Measurements from ENCODE around the gene VAV3. TPM values are rescaled to one million over a fixed set of nuclear protein-coding genes. Genes with fewer than 3 reads are reported as not detected.

Gene VAV3
- total and polyA plus RNA-seq, 2 of the 8 experiments (the other 6 are each of a cell fraction or from before 2014, with no cell fraction given), result 2.9 to 7.9 TPM

DNA sequence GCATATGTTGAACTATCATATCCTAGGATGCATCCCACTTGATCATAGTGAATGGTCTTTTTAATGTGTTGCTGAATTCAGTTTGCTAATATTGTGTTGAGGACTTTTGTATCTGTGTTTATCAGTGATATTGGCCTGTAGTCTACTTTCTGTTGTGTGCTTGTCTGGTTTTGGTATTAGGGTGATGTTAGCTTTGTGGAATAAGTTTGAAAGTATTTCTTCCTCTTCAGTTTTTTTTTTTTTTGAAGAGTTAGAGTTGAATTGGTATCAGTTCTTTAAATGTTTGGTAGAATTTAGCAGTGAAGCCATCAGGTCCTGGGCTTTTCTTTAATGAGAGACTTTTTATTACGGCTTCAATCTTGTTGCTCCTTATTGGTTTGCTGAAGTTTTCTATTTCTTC, 162.3 kb downstream of the VAV3 start:
- no peak overlapping the region for H4K8ac ChIP-seq (ENCODE audit: extremely low read depth, insufficient read depth, low read length)
- POLR2A ChIA-PET (ENCODE audit: partially characterized antibody), result no interaction called here
- no peaks in the 10 kb centered on the region for H3K79me1 ChIP-seq (ENCODE audit: low read depth, low read length)
- no peak overlapping the region for H3K4me2 ChIP-seq (ENCODE audit: insufficient read depth in 1 of 2, low read depth in 2 of 2, low read length in 2 of 2)
- no peaks in the 10 kb centered on the region for H3K79me2 ChIP-seq (ENCODE audit: control insufficient read depth in 1 of 2, insufficient read depth in 2 of 2, low read length in 2 of 2)
- H3K36me3 ChIP-seq (ENCODE audit: control insufficient read depth in 2 of 4, insufficient read depth in 4 of 4, low read length in 3 of 4), result no peaks in the 10 kb centered on the region
- H3K23me2 ChIP-seq (ENCODE audit: low read depth, low read length), result no peaks in the 10 kb centered on the region
- no peak overlapping the region for H3K27ac ChIP-seq (ENCODE audit: low read depth, low read length)
- no peak overlapping the region for H3K18ac ChIP-seq (ENCODE audit: extremely low read depth, low read length)
- H2BK12ac ChIP-seq (ENCODE audit: low read depth, low read length), result no peak overlapping the region
- H3K14ac ChIP-seq (ENCODE audit: insufficient read length), result no peak overlapping the region
- H3K4me1 ChIP-seq (replicated peaks in 1 of 4; ENCODE audit: control insufficient read depth in 3 of 4, insufficient read depth in 4 of 4, low read length in 3 of 4), result peaks cover 0 to 8% (median 2%) of the 10 kb centered on the region in 4 experiments; a peak in 4 of 7 replicates
- WGBS, 2 experiments (ENCODE audit: extremely low coverage in 1 of 2, insufficient coverage in 1 of 2, insufficient read length in 1 of 2, insufficient replicate concordance in 2 of 2, low coverage in 1 of 2, low lambda C conversion rate in 2 of 2, missing lambda C conversion rate in 1 of 2), result 94% methylated on average over 1 of the region's 1 CpG; no CpG with 5 or more reads in 1 of the 2 experiments
- CTCF ChIA-PET (ENCODE audit: partially characterized antibody), result no interaction called here
- no peak overlapping the region for H3K9ac ChIP-seq (replicated peaks in 1 of 4; ENCODE audit: extremely low read depth in 1 of 4, low read depth in 3 of 4, low read length in 3 of 4)
- no peak overlapping the region for H3K4me3 ChIP-seq (ENCODE audit: extremely low read depth in 1 of 4, insufficient read depth in 2 of 4, low read depth in 3 of 4, low read length in 4 of 4)
- no peak overlapping the region for H4K91ac ChIP-seq (replicated peaks; ENCODE audit: insufficient read length, low read length)
- H2AFZ ChIP-seq (ENCODE audit: low read length), result no peak overlapping the region
- no peaks in the 10 kb centered on the region for H4K20me1 ChIP-seq (replicated peaks in 1 of 2; ENCODE audit: control insufficient read depth in 1 of 2, insufficient read depth in 2 of 2, low read length in 2 of 2)
- H2BK15ac ChIP-seq (ENCODE audit: low read length), result no peak overlapping the region
- H3K4ac ChIP-seq (replicated peaks; ENCODE audit: insufficient read length, low read depth, low read length), result no peak overlapping the region
- H3K23ac ChIP-seq (ENCODE audit: insufficient read length), result no peak overlapping the region
- H3K9me3 ChIP-seq (ENCODE audit: insufficient read depth in 2 of 2, low read depth in 1 of 2, low read length in 1 of 2), result 0 out of 4 replicates have a peak, but pooled peaks cover 0 to 2% of the 10 kb centered on the region in 2 experiments
- no peak overlapping the region for H2AK5ac ChIP-seq (ENCODE audit: low read depth, low read length)
- H2BK20ac ChIP-seq (ENCODE audit: low read length), result no peak overlapping the region
- no peak for TF ChIP-seq KDM1A (IDR thresholded peaks at IDR 0.05; ENCODE audit: borderline replicate concordance, low read length)
- no peak for TF ChIP-seq TBP (IDR thresholded peaks at IDR 0.05; ENCODE audit: low read depth, low read length)
- no peak for TF ChIP-seq KDM5A (IDR thresholded peaks at IDR 0.05; ENCODE audit: low read length)
- no peak for TF ChIP-seq GTF2F1 (IDR thresholded peaks at IDR 0.05; ENCODE audit: borderline replicate concordance, low read depth, low read length)
- TF ChIP-seq POLR2A (IDR thresholded peaks at IDR 0.05; ENCODE audit: control extremely low read depth in 1 of 2, low read depth in 2 of 2, low read length in 2 of 2), result no peak
- TF ChIP-seq PHF8 (conservative IDR thresholded peaks at IDR 0.05; ENCODE audit: low read depth, low read length), result no peak
- FAIRE-seq (no peak), DNase-seq (ENCODE audit: low read depth in 1 of 2, low spot score in 2 of 2) (no peak)
- H2BK120ac ChIP-seq (replicated peaks; ENCODE audit: low read depth, low read length), result no peak overlapping the region
- no peak overlapping the region for H2BK5ac ChIP-seq (ENCODE audit: low read depth, low read length)
- H3K56ac ChIP-seq (replicated peaks; ENCODE audit: insufficient read length, low read depth, low read length), result no peak overlapping the region
- H3K27me3 ChIP-seq (replicated peaks in 1 of 4; ENCODE audit: control insufficient read depth in 3 of 4, extremely low read depth in 1 of 4, insufficient read depth in 3 of 4, low read length in 3 of 4), result no peaks in the 10 kb centered on the region
- no peak overlapping the region for H4K5ac ChIP-seq (ENCODE audit: insufficient read length, low read depth, low read length)
